GM21529 (cell line): ENCODE measurements around the gene MRGPRG.

Experiments
- ATAC-seq: cut with Tn5 transposase; IDR thresholded peaks from one replicate; pipeline ENCODE4 v1.9.1; 2021; ENCODE audit not compliant: unreplicated experiment

The MRGPRG gene

GRCh38 chr11:3195251-3196160 is 23.1 kb downstream of the MRGPRG start:
- ATAC-seq: no peak

GRCh38 chr11:3194016-3194816 is 24.4 kb downstream of the MRGPRG start:
- no peak for ATAC-seq

GRCh38 chr11:3193373-3194015 is 25.1 kb downstream of the MRGPRG start:
- ATAC-seq: no peak

- ATAC-seq: no peak
Observed at GRCh38 chr11:3192511-3193372, 25.9 kb downstream of the MRGPRG start.

- no peak for ATAC-seq
Observed at GRCh38 chr11:3191586-3192324, 26.9 kb downstream of the MRGPRG start.

GRCh38 chr11:3190600-3190999 is 28.0 kb downstream of the MRGPRG start:
- no peak for ATAC-seq

- no peak for ATAC-seq
Observed at GRCh38 chr11:3189886-3190583, 28.6 kb downstream of the MRGPRG start.

GRCh38 chr11:3189196-3189843 is 29.3 kb downstream of the MRGPRG start:
- no peak for ATAC-seq

GRCh38 chr11:3188496-3189195 is 30.0 kb downstream of the MRGPRG start:
- no peak for ATAC-seq

GRCh38 chr11:3186166-3186953 is 32.3 kb downstream of the MRGPRG start:
- no peak for ATAC-seq

- ATAC-seq: no peak
Observed at GRCh38 chr11:3184732-3185347, 33.8 kb downstream of the MRGPRG start.

- ATAC-seq: no peak
Observed at GRCh38 chr11:3183523-3183922, 35.1 kb downstream of the MRGPRG start.

- no peak for ATAC-seq
Observed at GRCh38 chr11:3182462-3182852, 36.2 kb downstream of the MRGPRG start.

- ATAC-seq: no peak
Observed at GRCh38 chr11:3181725-3182461, 36.7 kb downstream of the MRGPRG start.

GRCh38 chr11:3180869-3181268 is 37.7 kb downstream of the MRGPRG start:
- no peak for ATAC-seq

- no peak for ATAC-seq
Observed at GRCh38 chr11:3178349-3178748, 40.3 kb downstream of the MRGPRG start.
